Measurements from ENCODE around the gene FRMD4A.
"Not testable (repeated sequence)": the region's sequence is repeated elsewhere in the genome, so short reads cannot be mapped to it uniquely, and the experiment has no call there.

FRMD4A gene

DNA sequence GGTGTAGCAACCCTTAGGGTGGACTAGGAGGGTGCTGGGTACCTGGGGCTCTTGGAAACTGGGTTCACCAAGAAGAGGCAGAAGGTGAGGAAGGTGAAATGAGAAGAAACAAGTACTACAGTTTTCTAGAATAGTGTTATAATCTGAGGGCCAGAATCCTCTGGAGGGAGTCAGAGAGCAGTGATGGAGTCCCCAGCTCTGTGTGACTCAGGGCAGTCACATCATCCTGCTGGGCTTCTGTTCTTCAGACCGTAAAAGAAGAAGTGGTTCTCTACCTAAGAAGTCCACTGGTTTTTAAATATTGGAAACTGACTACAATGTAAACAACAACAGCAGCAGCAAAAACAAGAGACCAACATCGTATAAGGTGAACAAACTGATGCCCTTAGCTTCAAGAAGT lies 546.7 kb downstream of the FRMD4A start:
- TF ChIP-seq, protein P1, sequence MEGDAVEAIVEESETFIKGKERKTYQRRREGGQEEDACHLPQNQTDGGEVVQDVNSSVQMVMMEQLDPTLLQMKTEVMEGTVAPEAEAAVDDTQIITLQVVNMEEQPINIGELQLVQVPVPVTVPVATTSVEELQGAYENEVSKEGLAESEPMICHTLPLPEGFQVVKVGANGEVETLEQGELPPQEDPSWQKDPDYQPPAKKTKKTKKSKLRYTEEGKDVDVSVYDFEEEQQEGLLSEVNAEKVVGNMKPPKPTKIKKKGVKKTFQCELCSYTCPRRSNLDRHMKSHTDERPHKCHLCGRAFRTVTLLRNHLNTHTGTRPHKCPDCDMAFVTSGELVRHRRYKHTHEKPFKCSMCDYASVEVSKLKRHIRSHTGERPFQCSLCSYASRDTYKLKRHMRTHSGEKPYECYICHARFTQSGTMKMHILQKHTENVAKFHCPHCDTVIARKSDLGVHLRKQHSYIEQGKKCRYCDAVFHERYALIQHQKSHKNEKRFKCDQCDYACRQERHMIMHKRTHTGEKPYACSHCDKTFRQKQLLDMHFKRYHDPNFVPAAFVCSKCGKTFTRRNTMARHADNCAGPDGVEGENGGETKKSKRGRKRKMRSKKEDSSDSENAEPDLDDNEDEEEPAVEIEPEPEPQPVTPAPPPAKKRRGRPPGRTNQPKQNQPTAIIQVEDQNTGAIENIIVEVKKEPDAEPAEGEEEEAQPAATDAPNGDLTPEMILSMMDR (IDR thresholded peaks at IDR 0.05; ENCODE audit: poor library complexity, severe bottlenecking) = peak; percentile 55
- Histone ChIP-seq H3K9me3 (ENCODE audit: severe bottlenecking) (no peaks in the 10 kb centered on the region), H3K27ac (ENCODE audit: poor library complexity, severe bottlenecking) (no peak overlapping the region), H3K36me3 (ENCODE audit: low read depth) (no peaks in the 10 kb centered on the region), H3K4me1 (ENCODE audit: insufficient read depth, poor library complexity, severe bottlenecking) (no peaks in the 10 kb centered on the region), H3K27me3 (ENCODE audit: insufficient read depth, poor library complexity, severe bottlenecking) (no peaks in the 10 kb centered on the region), H3K4me3 (ENCODE audit: severe bottlenecking) (no peak overlapping the region)
- ATAC-seq (ENCODE audit: low read depth) (peak; percentile 75), DNase-seq (ENCODE audit: low spot score) (no peak)

DNA sequence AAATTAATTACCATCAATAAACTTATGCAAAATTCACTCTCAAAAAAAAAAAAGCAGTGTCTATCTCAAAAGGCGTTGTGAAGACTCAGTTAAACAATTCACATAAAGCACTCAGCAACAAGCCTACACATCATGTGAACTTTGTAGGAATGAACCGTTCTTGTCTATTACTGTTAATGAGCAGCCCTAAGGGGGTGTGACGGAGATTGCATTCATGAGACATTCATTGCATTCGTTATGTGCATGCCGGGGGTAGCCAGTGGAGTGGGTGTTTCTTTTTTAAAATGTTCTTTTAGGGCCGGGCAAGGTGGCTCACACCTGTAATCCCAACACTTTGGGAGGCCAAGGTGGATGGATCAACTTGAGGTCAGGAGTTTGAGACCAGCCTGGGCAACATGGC lies 551.0 kb downstream of the FRMD4A start:
- H3K4me1 ChIP-seq (ENCODE audit: insufficient read depth, poor library complexity, severe bottlenecking) = peaks cover 20% of the 10 kb centered on the region
- H3K9me3 ChIP-seq (ENCODE audit: severe bottlenecking) = no peaks in the 10 kb centered on the region
- DNase-seq (ENCODE audit: low spot score) = no peak
- H3K36me3 ChIP-seq (ENCODE audit: low read depth) = no peaks in the 10 kb centered on the region
- TF ChIP-seq, protein P1 (IDR thresholded peaks at IDR 0.05; ENCODE audit: poor library complexity, severe bottlenecking) = no peak
- H3K27ac ChIP-seq (ENCODE audit: poor library complexity, severe bottlenecking) = no peak overlapping the region
- H3K27me3 ChIP-seq (ENCODE audit: insufficient read depth, poor library complexity, severe bottlenecking) = no peaks in the 10 kb centered on the region
- no peak overlapping the region for H3K4me3 ChIP-seq (ENCODE audit: severe bottlenecking)
- no peak for ATAC-seq (ENCODE audit: low read depth)

DNA sequence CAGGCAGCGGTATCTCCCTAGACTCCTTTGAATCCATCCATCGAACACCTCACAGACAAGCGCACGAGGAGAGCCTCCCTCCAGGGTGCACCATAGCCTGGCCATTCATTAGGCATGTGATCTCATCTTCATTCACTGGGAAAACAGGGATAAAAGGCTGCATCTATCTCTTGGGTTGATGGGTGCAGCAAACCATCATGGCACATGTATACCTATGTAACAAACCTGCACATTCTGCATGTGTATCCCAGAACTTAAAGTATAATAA lies 552.1 kb downstream of the FRMD4A start:
- peaks cover 20% of the 10 kb centered on the region for H3K4me1 ChIP-seq (ENCODE audit: insufficient read depth, poor library complexity, severe bottlenecking)
- H3K27ac ChIP-seq (ENCODE audit: poor library complexity, severe bottlenecking) = not testable (repeated sequence)

DNA sequence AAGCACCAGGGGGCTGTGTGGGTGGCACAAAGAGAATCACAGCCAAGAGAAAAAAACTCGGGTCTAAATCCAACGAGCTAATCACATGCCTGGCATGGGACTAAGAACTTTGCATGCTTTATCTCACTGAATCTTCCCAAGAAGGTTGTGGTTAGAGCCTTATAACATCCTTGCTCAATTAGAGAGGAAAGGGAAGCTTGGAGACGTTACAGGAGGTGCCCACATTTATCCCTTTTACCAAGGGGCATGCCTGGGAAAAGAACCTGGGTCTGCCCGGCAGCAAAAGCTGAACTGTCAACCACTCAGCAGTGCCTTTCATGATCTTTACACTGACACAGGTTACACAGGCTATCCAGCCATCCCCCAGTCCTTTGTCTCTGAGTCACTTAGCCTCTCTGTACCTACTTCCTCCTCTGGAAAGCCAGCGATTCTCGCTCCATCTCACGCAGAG lies 553.8 kb downstream of the FRMD4A start:
- H3K27me3 ChIP-seq (ENCODE audit: insufficient read depth, poor library complexity, severe bottlenecking) = no peaks in the 10 kb centered on the region

More for the DNA sequence above, 552.1 kb downstream of the FRMD4A start:
- not testable (repeated sequence) for H3K9me3 ChIP-seq (ENCODE audit: severe bottlenecking); H3K27me3 ChIP-seq (ENCODE audit: insufficient read depth, poor library complexity, severe bottlenecking); ATAC-seq (ENCODE audit: low read depth); H3K36me3 ChIP-seq (ENCODE audit: low read depth); DNase-seq (ENCODE audit: low spot score); H3K4me3 ChIP-seq (ENCODE audit: severe bottlenecking)

DNA sequence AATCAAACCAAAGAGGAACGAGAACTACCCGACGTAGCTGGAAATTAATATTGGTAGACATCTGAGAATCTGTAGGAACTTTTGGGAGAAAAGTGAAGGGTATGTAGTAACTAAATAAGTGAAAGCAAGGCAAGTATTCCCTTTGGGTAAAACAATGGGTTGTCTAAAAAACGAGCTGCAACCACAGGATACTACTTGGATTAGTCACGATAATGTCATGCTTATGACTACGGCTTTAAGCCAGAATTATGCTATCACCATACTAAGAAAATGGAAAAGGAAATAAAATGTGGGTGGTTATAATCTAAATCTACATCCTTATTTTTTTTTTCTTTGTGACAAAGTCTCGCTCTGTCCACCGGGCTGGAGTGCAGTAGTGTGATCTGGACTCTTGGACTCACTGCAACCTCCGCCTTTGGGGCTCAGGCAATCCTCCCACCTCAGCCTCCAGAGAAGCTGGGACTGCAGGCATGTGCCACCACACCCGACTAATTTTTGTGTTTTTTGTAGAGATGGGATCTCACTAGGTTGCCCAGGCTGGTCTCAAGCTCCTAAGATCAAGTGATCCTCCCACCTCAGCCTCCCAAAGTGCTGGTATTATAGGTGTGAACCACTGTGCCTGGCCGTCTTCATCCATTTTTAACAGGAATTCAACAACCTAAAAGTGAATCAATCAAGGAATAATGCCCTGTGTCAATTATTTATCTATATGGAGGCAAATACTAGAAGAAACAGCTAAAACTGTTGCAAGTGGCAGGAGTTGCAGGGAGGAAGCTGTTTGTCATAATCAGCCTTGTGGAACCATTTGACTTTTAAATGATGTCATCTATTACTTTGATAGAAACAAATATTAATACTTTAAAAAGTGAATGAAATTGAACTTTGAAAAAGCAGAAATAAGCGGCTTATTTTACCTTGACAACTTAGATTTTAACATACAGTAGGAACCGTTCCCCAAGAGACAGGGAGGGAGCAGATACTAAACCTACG lies 554.6 kb downstream of the FRMD4A start:
- H3K36me3 ChIP-seq (ENCODE audit: low read depth) = no peaks in the 10 kb centered on the region
- H3K27ac ChIP-seq (ENCODE audit: poor library complexity, severe bottlenecking) = peak overlapping the region; percentile 53
- TF ChIP-seq, protein P1 (IDR thresholded peaks at IDR 0.05; ENCODE audit: poor library complexity, severe bottlenecking) = no peak
- H3K27me3 ChIP-seq (ENCODE audit: insufficient read depth, poor library complexity, severe bottlenecking) = no peaks in the 10 kb centered on the region
- H3K4me1 ChIP-seq (ENCODE audit: insufficient read depth, poor library complexity, severe bottlenecking) = peaks cover 31% of the 10 kb centered on the region
- H3K9me3 ChIP-seq (ENCODE audit: severe bottlenecking) = no peaks in the 10 kb centered on the region
- no peak overlapping the region for H3K4me3 ChIP-seq (ENCODE audit: severe bottlenecking)
- DNase-seq (ENCODE audit: low spot score) (no peak), ATAC-seq (ENCODE audit: low read depth) (peak; percentile 84)

More for the DNA sequence above, 553.8 kb downstream of the FRMD4A start:
- Histone ChIP-seq H3K27ac (ENCODE audit: poor library complexity, severe bottlenecking) (peak overlapping the region; percentile 53), H3K9me3 (ENCODE audit: severe bottlenecking) (no peaks in the 10 kb centered on the region), H3K36me3 (ENCODE audit: low read depth) (no peaks in the 10 kb centered on the region), H3K4me1 (ENCODE audit: insufficient read depth, poor library complexity, severe bottlenecking) (peaks cover 31% of the 10 kb centered on the region), H3K4me3 (ENCODE audit: severe bottlenecking) (no peak overlapping the region)
- ATAC-seq (ENCODE audit: low read depth) (peak; percentile 23; the same call in 2 of the 3 replicates), DNase-seq (ENCODE audit: low spot score) (no peak)
- TF ChIP-seq, protein P1 (IDR thresholded peaks at IDR 0.05; ENCODE audit: poor library complexity, severe bottlenecking) = no peak
